Immature natural killer cell (primary cell): ENCODE results near the gene PPA2. TPM values are rescaled to one million over a fixed set of nuclear protein-coding genes. Genes with fewer than 3 reads are reported as not detected.

ENCODE experiments used
- polyA plus RNA-seq, 3 donors: library from polyadenylated mRNA; unstranded; fragments of 300-500 nt; fragmentation: Illumina TruSeq; gene quantifications; one replicate each; pipeline ENCODE4 v1.2.3, GENCODE V29; 2021

Gene PPA2
- polyA plus RNA-seq, 3 donors from 2014 or later, result 91.4 to 110 (median 101) TPM

Other genes starting within 250 kb of the PPA2 start
- gene ARHGEF38, start 78.6 kb upstream of the PPA2 start, polyA plus RNA-seq, result not detected
- gene INTS12, start 234.6 kb upstream of the PPA2 start, polyA plus RNA-seq, result 10 to 100 TPM; 17.2 to 30.6 (median 21.5) TPM
- gene GSTCD, start 234.7 kb upstream of the PPA2 start, polyA plus RNA-seq, result 1 to 10 TPM; 1.8 to 2.1 (median 2.0) TPM